HG02840 (cell line): ENCODE measurements around the gene GGCX.
"Not testable (repeated sequence)": the region's sequence is repeated elsewhere in the genome, so short reads cannot be mapped to it uniquely, and the experiment has no call there.

Experiments
- ATAC-seq: cut with Tn5 transposase; IDR thresholded peaks from one replicate; pipeline ENCODE4 v1.9.1; 2021; ENCODE audit warnings: mild to moderate bottlenecking, moderate library complexity, moderate number of reproducible peaks; ENCODE audit not compliant: unreplicated experiment, low FRiP score

GGCX gene

GRCh38 chr2:85595301-85596025 lies 34.2 kb upstream of the GGCX start, which contains the start of gene RNF181:
TSS of gene RNF181 (plus strand) at chr2:85595745. CDS start at chr2:85595764, 19 bp downstream.
- peak; percentile 98 for ATAC-seq

GRCh38 chr2:85594715-85595300 lies 33.5 kb upstream of the GGCX start:
- no peak for ATAC-seq

DNA sequence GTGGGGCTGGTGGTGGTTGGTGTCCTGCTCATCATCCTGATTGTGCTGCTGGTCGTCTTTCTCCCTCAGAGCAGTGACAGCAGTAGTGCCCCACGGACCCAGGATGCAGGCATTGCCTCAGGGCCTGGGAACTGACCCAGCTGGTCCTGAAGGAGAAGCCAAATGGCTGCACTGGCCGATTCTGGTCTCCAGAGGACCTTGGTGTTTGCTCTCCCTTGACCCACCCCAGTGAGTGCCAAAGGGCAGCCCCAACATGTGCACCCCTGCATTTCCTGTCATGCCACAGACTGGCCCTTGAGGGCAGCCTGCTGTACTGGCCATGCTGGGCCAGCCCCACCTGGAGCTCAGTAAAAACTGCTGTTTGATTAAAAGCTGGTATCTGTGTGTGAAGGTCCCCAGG lies 31.7 kb upstream of the GGCX start:
- no peak for ATAC-seq

DNA sequence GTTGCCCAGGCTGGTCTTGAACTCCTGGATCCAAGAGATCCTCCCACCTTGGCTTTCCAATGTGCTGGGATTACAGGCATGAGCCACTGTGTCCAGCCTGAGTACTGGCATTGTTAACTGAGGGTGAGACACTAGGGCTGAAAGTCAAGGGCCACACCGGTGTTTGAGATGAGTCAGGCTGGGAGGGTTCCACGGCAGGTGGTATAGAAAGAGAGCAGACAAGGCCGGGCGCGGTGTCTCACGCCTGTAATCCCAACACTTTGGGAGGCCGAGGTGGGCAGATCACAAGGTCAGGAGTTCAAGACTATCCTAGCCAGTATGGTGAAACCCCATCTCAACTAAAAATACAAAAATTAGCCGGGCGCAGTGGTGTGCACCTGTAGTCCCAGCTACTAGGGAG lies 31.0 kb upstream of the GGCX start:
- ATAC-seq, result not testable (repeated sequence)

GRCh38 chr2:85591563-85591962 lies 30.3 kb upstream of the GGCX start:
- no peak for ATAC-seq

DNA sequence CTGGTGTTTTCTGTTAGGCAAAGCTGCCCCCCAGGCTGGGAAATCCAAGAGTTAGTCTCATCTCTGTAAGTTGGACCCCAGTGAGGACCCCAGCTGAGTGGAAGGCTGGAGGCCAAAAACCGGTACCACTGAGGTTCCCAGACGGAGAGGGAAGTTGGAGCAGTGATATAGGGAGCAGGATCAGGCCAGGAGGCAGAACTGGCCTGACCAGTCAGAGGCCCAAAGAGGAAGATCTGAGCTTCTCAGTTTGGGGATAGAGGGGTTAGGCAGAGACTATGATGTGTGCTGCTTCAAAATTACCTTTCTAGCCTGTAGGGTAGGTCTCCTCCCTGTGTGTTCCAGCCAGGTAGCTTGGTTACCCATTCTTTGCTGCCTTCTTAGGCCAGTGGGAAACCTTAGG lies 29.7 kb upstream of the GGCX start:
- no peak for ATAC-seq

GRCh38 chr2:85589982-85590791 lies 28.9 kb upstream of the GGCX start:
- ATAC-seq, result no peak

DNA sequence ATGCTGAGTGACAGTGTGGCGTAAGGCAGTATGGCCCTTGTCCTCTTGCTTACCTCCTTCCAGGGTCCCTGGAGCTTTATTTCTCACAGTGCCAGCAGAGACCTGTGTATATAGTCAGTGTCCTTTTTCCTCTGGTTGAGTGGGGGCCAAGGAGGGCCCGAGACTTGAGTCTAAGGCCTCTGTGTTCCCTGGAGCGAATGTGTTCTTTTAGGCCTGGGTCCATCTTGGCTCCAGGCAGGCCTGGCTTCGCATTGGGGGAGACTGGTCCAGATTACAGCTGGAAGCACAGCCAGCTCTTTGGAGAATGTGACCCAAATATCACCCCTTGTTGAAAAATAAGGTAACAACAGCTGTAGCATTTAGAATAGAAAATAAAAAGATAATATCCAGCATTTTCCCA lies 27.9 kb upstream of the GGCX start:
- no peak for ATAC-seq

DNA sequence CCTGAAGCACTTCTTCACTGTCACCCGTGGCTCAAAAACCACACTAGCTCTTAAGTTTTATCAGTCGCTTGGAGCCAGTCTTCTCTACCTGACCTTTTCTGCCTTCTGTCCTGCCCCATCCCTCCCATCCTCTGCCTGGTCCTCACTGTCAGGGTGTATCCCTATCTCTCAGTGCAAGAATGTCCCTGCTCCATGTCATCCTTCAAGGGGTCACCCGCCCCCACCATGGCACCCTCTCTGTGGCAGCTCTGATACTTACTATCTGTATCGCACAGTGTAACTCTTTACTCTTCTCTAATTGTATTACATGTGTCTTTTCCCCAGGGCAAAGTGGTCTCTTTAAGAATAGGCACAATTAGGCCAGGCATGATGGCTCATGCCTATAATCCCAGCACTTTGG lies 27.4 kb upstream of the GGCX start:
- ATAC-seq, result no peak

- ATAC-seq, result no peak
Measured at GRCh38 chr2:85588236-85588635, 26.9 kb upstream of the GGCX start.

DNA sequence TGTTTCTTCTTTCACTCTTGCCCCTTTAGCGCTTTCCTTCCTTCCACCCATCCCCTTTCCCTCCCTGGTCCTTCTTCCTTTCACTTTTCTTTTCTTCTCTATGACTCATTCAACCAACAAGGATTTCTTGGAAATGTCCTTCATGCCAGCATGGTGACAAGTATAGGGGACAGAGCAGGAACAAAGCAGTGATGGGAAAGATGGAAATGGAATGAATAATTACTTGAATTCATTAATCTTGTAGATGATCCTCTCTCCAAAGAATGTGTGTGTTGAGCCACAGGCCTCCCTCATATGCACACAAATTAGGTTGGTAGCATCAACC lies 24.4 kb upstream of the GGCX start:
- no peak for ATAC-seq

DNA sequence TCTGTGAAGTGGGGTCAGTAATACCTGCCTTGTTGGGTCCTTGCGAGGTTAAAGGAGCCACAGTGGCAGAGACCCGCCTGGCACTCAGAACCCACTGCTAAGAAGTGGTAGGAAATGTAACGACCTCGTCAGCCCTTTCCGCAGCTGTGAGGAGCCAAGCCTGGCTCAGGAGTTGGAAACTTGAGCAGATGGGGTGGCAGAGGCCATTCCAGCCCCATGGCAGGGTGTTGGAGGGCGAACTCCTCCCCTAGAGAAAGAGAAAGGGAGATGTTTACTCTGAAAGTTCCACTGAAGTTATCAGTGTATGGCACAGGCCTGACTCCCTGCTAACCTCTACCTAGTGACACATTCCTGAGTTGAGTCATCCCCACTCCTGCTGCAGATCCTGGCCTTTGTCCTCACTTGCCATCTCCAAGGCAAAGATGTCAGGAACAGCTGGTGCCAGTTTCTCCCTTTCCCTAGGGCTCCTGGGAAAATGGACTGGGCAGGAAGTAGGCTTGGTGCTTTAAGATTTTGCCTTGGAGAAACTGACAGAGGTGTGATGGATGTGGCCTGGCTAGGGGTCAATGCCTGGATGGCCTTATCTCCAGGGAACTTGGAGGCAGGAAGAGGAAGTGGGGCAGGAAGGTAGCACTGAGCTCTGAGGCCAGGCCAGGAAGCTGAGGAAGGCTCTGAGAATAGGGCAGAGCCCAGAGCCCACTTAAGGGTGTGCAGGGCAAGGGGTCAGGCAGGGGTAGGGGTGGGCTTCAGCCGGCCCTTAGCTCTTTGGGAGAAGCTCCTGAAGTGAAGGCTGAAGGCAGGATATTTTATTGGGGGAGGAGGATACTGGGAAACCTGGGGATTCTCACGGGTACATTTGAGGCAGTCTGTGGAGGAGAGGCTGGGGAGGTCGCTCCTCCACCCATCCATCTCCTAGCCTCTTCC lies 23.8 kb upstream of the GGCX start:
- ATAC-seq, result peak; percentile 24

DNA sequence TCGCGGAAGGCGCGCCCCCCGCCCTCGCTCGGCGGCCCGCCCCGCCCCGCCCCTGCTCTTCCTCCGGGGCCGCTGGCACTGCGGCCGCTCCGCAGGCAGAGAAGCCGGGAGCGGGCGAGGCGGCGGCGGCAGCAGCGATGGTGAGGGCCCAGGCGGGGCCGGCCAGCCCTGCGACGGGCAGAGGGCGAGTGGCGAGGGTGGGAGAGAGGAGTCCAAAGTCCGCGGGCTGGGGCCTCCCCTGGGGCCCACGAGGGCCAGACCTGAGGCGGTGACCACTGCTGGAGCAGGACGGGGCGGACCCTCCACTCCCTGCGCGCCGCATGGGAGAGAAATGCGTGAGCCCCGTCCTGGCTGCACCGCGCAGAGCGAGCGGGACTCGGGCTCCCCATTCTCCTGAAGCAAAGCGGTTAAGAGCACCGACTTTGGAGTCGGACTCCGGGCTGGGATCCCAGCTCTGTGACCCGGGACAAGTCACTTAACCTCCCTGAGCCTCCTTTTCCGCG lies 23.1 kb upstream of the GGCX start, which contains the start of gene VAMP5:
TSS of gene VAMP5 (plus strand) at position 78 of the 503 bp plus-strand sequence. CDS start at position 138, 60 bp downstream.
- ATAC-seq, result peak; percentile 49

DNA sequence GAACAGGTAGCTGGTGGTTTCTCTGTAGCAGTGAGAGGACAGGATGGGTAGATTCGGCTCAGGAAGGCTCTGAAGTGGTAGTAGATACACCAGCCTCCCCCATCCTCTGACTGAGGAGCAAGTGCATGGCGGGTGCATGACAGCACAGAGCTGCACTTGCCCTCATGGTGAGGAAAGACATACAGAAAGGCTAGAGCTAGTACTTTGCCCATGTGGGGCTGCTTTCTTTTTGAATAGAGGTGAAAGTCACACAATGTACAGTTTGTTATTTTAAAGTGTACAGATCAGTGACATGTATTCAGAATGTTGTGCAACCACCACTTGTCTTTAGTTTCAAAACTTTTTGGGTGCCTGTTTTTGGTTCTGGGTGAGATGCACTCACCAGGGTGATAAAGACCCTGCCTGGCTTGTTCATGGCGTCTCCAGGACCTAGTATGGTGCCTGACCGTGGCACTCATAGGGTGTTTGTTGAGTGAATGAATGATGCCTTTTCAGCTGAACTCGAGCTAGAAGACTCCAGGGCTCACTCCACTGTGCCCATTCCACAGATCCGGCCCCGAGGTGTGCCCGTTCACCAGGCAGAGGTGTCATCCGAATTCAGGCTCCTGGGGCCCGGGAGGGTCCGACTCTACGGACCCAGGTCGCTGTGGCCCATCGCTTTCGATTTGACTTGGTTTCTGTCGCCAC lies 22.5 kb upstream of the GGCX start:
- ATAC-seq, result no peak

DNA sequence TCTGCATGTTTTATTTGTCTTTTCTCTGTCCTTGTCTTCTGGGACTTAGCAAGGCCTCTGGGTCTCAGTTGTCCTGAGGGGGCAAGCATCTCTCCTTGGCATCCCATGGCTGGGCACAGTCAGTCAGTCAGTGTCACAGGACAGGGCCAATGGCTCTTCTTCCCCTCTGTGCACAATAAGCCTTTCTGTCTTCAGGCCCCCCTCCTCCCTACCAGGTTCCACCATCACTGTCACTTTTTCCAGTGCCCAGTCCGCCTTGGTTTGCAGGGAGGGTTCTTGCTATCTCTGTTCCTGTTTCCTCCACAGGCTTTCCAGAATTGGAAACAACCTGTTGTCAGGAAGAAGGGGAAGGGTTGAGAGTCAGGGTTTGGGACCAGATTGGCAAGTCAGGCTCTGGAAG lies 21.2 kb upstream of the GGCX start:
- ATAC-seq, result no peak

GRCh38 chr2:85580206-85580605 lies 18.9 kb upstream of the GGCX start:
- ATAC-seq, result no peak

DNA sequence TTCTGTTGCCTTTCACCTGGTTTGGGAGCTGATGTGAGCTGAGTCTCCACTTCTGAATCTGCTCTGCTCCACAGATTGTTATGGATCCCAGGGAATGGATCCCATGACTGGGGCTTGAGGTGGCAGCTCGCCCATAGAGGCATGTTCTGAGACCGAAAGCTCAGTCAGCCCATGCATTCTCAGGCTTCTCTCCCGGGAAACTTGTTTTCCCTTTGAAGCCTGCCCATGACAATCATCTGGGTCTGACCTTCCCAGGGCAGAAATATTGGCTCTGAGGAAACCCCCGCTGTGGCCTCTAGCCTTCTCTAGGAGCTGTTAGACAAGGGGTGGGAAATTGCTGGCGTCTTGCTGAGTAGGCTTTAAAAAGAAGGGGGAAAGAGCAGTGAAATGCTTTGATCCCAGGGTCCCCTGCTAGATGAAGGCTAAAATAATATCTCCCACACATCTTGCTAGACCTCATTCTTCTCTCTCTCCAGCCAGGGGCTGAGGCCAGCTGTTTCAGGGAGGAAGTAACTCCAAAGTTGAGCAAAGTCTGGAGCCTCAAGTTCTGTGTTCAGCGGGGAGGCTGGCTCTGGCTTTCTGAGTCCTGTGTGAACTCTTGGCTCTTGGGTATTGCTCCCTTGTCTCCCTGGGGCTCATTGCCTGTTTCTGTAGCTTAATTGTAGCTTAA lies 18.1 kb upstream of the GGCX start:
- ATAC-seq, result no peak

DNA sequence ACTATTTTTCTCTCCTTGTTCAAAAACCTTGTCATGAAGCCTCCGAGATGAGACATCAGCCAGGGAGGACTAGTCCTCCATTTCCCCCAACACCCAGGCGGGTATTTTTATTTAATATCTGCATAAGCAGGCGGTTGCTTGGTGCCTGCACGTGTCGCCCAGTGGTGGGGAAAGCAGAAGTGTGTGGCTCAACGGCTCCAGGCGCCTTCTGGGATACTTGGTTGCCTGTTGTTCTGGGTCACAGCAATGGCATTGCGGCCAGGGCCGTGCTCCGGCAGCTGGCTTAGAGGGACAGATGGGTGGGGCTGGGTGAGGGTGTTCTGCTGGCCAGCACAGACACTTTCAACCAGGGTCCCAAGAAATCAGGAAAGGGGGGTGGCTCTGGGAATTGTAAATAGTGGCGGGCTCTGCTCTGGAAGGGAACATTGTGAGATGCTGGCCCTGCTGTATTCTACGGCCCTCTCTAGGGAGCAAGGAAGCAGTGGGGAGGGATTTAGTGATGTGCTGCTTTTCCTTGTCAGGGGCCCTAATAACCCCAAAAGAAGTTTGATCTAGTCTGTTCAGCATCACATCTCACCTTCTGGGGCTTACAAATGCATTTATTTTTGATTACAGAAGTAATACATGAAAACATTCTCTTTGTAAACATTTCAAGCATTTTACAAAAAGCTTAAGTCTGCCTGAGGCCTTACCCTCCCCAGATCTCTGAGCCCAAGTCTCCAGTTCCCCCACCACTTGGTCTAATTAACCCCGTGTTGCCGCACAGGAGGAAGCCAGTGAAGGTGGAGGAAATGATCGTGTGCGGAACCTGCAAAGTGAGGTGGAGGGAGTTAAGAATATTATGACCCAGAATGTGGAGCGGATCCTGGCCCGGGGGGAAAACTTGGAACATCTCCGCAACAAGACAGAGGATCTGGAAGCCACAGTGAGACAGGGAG lies 17.2 kb upstream of the GGCX start:
- no peak for ATAC-seq
